Ascending aorta (tissue), 2 donors: Measurements from ENCODE around the gene TSR1. TPM values are rescaled to one million over a fixed set of nuclear protein-coding genes. Genes with fewer than 3 reads are reported as not detected.

Source experiments
- DNase-seq, 2 donors: peaks; one replicate each; pipeline ENCODE4 v3.0.0-alpha.2; 2019; ENCODE audit warnings: low spot score in 2 of 2
- H3K27ac ChIP-seq, 2 donors: fragments of 200-600 bp; sonication (generic); one replicate each; pipeline ENCODE4 v1.5.1; 2016 to 2017; ENCODE audit warnings: mild to moderate bottlenecking in 1 of 2
- H3K27me3 ChIP-seq: fragments of 200-600 bp; sonication (generic); one replicate; pipeline ENCODE4 v1.5.1; 2017
- H3K36me3 ChIP-seq, 2 donors: fragments of 200-600 bp; sonication (generic); one replicate each; pipeline ENCODE4 v1.5.1; 2016
- H3K4me1 ChIP-seq, 2 donors: fragments of 200-600 bp; sonication (generic); one replicate each; pipeline ENCODE4 v1.5.1; 2016 to 2017; ENCODE audit warnings: mild to moderate bottlenecking in 1 of 2
- H3K4me3 ChIP-seq, 2 donors: fragments of 200-600 bp; sonication (generic); one replicate each; pipeline ENCODE4 v1.5.1; 2016 to 2017; ENCODE audit warnings: mild to moderate bottlenecking in 1 of 2
- H3K9me3 ChIP-seq, 2 donors: fragments of 200-600 bp; sonication (generic); one replicate each; pipeline ENCODE4 v1.5.1; 2016
- intact Hi-C: fragments of 100-400 bp; cut with DNase I; formaldehyde crosslinking; loops from one replicate; pipeline ENCODE4 v1.15.1; 2023
- total RNA-seq: library from RNA; depleted of rRNA; stranded (reverse); fragments of >200 nt; gene quantifications from one replicate; pipeline ENCODE4 v1.1.0, GENCODE V29; 2016
- TF ChIP-seq, protein P1 (sequence below), 3 experiments: fragments of 200-600 bp in 2 of 3; fragments of 450-650 bp in 1 of 3; sonication (generic) in 2 of 3; IDR thresholded peaks; one replicate each; pipeline ENCODE4 v1.5.1; 2016 to 2019; ENCODE audit warnings: antibody characterized with exemption in 3 of 3, mild to moderate bottlenecking in 1 of 3, moderate library complexity in 1 of 3

TSR1 gene
- total RNA-seq, 1 donor from 2014 or later, result 16.9 TPM

DNA sequence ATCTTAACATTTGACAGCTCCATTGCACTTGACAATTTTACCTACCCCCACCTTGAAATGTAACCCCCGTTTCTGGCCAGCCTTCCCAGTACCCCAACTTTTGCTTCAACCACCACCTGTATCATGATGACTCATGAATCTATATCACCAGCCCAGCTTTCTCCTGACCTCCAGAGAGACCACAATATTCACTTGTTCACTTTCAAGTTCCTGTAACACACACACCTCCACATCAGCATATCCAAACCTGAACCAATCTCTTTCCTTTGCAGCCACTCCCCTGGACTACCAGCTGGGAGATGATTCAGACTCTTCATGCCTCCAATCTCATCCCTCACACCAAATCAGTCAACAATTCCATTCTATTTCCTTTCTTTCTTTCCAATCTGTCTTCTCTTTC is 40.7 kb downstream of the TSR1 start:
- no peak for DNase-seq
- Histone ChIP-seq H3K4me3 (no peak overlapping the region), H3K27me3 (no peaks in the 10 kb centered on the region), H3K9me3 (no peaks in the 10 kb centered on the region), H3K4me1 (no peaks in the 10 kb centered on the region), H3K27ac (no peak overlapping the region), H3K36me3 (peaks cover 42 to 84% of the 10 kb centered on the region in 2 donors)
- intact Hi-C loops, result no loop called here
- TF ChIP-seq, protein P1, sequence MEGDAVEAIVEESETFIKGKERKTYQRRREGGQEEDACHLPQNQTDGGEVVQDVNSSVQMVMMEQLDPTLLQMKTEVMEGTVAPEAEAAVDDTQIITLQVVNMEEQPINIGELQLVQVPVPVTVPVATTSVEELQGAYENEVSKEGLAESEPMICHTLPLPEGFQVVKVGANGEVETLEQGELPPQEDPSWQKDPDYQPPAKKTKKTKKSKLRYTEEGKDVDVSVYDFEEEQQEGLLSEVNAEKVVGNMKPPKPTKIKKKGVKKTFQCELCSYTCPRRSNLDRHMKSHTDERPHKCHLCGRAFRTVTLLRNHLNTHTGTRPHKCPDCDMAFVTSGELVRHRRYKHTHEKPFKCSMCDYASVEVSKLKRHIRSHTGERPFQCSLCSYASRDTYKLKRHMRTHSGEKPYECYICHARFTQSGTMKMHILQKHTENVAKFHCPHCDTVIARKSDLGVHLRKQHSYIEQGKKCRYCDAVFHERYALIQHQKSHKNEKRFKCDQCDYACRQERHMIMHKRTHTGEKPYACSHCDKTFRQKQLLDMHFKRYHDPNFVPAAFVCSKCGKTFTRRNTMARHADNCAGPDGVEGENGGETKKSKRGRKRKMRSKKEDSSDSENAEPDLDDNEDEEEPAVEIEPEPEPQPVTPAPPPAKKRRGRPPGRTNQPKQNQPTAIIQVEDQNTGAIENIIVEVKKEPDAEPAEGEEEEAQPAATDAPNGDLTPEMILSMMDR (IDR thresholded peaks at IDR 0.05), result no peak

DNA sequence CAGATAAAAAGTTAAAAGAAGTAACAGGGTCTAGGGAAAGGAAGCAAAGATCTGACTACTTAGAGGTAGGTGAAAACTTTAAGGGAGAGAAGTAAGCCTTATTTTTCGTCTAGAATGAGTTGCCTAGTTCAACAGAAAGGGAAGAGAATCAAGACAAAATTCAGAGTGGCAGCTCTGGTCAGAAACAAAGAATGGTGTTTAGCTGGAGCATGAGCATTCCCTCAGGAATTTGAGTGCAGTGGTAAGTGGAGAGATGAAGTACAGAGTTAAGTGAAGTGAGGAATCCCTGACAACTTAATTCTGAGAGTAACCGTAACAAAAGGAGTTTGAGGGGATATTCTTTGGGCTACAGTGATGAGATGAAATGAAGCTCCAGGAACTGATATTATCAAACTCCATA is 44.2 kb downstream of the TSR1 start:
- Histone ChIP-seq H3K36me3 (peaks cover 47 to 81% of the 10 kb centered on the region in 2 donors), H3K27ac (no peak overlapping the region)
- TF ChIP-seq, protein P1 (IDR thresholded peaks at IDR 0.05), result no peak

DNA sequence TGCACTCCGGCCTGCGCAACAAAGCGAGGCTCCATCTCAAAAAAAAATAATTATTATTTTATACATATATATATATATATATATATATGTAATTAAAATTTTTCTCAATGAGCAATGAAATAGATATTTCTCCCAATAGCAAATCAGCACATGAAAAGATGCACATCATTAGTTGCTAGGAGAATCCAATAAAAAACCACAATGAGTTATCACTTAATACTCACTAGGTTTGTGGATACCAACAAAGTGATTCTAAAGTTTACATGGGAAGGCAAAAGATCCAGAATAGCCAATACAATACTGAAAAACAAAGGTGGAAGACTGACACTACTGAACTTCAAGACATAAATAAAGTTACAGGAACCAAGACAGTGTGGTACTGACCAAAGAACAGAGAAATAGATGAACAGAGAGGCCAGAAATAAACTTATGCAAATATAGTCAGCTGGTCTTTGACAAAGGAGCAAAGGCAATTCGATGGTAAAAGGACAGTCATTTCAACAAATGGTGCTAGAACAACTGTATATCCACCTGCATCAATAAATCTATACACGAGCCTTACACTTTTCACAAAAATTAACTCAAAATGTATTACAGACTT is 46.3 kb downstream of the TSR1 start:
- H3K27me3 ChIP-seq, result no peaks in the 10 kb centered on the region
- H3K9me3 ChIP-seq, result no peaks in the 10 kb centered on the region
- intact Hi-C loops, result no loop called here
- no peak overlapping the region for H3K27ac ChIP-seq
- H3K4me3 ChIP-seq, result no peak overlapping the region
- no peak for DNase-seq
- H3K36me3 ChIP-seq, result peaks cover 36 to 61% of the 10 kb centered on the region in 2 donors
- H3K4me1 ChIP-seq, result no peaks in the 10 kb centered on the region
- TF ChIP-seq, protein P1 (IDR thresholded peaks at IDR 0.05), result no peak

More for the DNA sequence above, 44.2 kb downstream of the TSR1 start:
- DNase-seq, result no peak
- H3K4me1 ChIP-seq, result no peaks in the 10 kb centered on the region
- no peak overlapping the region for H3K4me3 ChIP-seq
- intact Hi-C loops, result no loop called here
- H3K27me3 ChIP-seq, result no peaks in the 10 kb centered on the region
- H3K9me3 ChIP-seq, result no peaks in the 10 kb centered on the region

DNA sequence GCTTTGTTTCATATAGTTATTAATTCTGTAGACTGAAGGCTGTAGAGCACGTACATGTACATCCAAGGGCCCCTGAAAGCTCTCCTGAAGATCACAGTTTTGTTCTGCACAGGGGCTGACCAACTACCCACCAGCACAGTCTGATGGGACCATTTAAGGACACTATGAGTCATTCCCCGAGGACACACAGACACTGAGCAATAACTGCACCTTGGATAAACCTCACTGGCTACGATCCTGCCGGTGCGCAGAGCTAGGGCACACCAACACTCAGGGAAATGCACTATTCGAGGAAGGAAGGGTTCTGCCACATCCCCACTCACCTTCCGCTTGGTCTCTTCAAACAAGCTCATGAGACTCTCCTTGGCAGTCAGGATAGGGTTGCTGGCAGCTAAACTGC is 53.0 kb downstream of the TSR1 start:
- TF ChIP-seq, protein P1 (IDR thresholded peaks at IDR 0.05), result no peak
- peaks cover 36 to 61% of the 10 kb centered on the region in 2 donors for H3K36me3 ChIP-seq

DNA sequence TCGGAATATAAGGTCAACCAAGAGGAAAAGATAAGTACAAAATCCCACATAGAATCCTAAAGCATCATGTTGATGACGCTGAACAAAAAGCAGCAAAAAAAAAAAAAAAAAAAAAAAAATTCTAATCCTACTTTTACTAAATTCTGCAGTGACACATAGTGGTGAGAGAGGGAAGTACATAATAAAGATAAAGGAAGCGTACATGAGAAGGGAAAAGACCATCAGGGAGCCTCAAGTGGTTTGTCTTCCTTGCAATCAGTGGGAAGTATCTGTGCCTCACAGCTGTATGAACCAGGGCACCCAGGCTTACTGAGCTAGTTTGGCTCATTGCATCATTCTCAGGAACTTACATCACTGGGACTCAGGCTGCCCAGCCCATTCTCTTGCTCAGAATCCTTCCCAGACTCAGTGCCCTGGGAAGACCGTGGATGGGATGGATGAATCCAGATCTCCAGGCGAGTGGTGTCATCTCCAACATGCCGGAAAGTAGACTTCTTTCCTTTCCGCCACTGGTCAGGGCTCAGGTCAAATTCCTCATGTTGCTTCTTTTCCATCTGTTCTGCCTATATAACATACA is 53.9 kb downstream of the TSR1 start:
- Histone ChIP-seq H3K4me3 (no peak overlapping the region), H3K36me3 (peaks cover 32 to 56% of the 10 kb centered on the region in 2 donors)
- TF ChIP-seq, protein P1 (IDR thresholded peaks at IDR 0.05), result peak; percentile 49 to 66 (median 58)

More for the DNA sequence above, 53.0 kb downstream of the TSR1 start:
- no peaks in the 10 kb centered on the region for H3K9me3 ChIP-seq
- H3K27ac ChIP-seq, result no peak overlapping the region
- H3K27me3 ChIP-seq, result no peaks in the 10 kb centered on the region
- intact Hi-C loops, result loop anchor here (2.0 kb wide), 2 partner anchors 189 to 229 kb away; partner anchors contain the start of gene HIC1
- no peak overlapping the region for H3K4me3 ChIP-seq
- DNase-seq, result no peak
- no peaks in the 10 kb centered on the region for H3K4me1 ChIP-seq

More for the DNA sequence above, 53.9 kb downstream of the TSR1 start:
- peak in 1 of 2 donors; percentile 67 for DNase-seq
- no peaks in the 10 kb centered on the region for H3K4me1 ChIP-seq
- no peak overlapping the region for H3K27ac ChIP-seq
- H3K9me3 ChIP-seq, result no peaks in the 10 kb centered on the region
- H3K27me3 ChIP-seq, result no peaks in the 10 kb centered on the region
- intact Hi-C loops, result loop anchor here (2.0 kb wide), 2 partner anchors 188 to 228 kb away; partner anchors contain the start of gene HIC1
